HG02885 (cell line): ENCODE measurements around the gene PHPT1.
"Not testable (repeated sequence)": the region's sequence is repeated elsewhere in the genome, so short reads cannot be mapped to it uniquely, and the experiment has no call there.

Source experiments
- ATAC-seq: cut with Tn5 transposase; IDR thresholded peaks from one replicate; pipeline ENCODE4 v1.9.1; 2021; ENCODE audit warnings: mild to moderate bottlenecking; ENCODE audit not compliant: unreplicated experiment, poor library complexity

PHPT1 gene

GRCh38 chr9:136849038-136849959 is at the start of gene PHPT1:
PHPT1 (plus strand) TSS chr9:136849409; CDS start chr9:136849431, 22 bp downstream.
- peak; percentile 82 for ATAC-seq

GRCh38 chr9:136799854-136800657 is 49.2 kb upstream of the PHPT1 start:
- ATAC-seq: peak; percentile 62

- no peak for ATAC-seq
Measured at GRCh38 chr9:136802321-136802720, 46.9 kb upstream of the PHPT1 start.

- not testable (repeated sequence) for ATAC-seq
Measured at GRCh38 chr9:136803009-136803550, 46.1 kb upstream of the PHPT1 start.

GRCh38 chr9:136803551-136804508 is 45.4 kb upstream of the PHPT1 start:
- no peak for ATAC-seq

GRCh38 chr9:136804509-136805206 is 44.6 kb upstream of the PHPT1 start:
- ATAC-seq: no peak

- ATAC-seq: no peak
Measured at GRCh38 chr9:136805207-136805740, 43.9 kb upstream of the PHPT1 start.

GRCh38 chr9:136806067-136806466 is 43.1 kb upstream of the PHPT1 start:
- no peak for ATAC-seq

- ATAC-seq: no peak
Measured at GRCh38 chr9:136806631-136807201, 42.5 kb upstream of the PHPT1 start.

GRCh38 chr9:136807281-136808074 is 41.7 kb upstream of the PHPT1 start, which contains the start of gene RABL6:
RABL6 (plus strand) TSS chr9:136807948; CDS start chr9:136808197, 249 bp downstream.
- ATAC-seq: peak; percentile 87

GRCh38 chr9:136808075-136808805 is 41.0 kb upstream of the PHPT1 start:
- peak; percentile 45 for ATAC-seq

- ATAC-seq: no peak
Measured at GRCh38 chr9:136808806-136809158, 40.4 kb upstream of the PHPT1 start.

- no peak for ATAC-seq
Measured at GRCh38 chr9:136814725-136815421, 34.3 kb upstream of the PHPT1 start.

- ATAC-seq: no peak
Measured at GRCh38 chr9:136815422-136815782, 33.8 kb upstream of the PHPT1 start.

GRCh38 chr9:136820971-136821825 is 28.0 kb upstream of the PHPT1 start:
- ATAC-seq: no peak
